Neural cell (in vitro differentiated cells): ENCODE measurements around the gene DISP3.

Source experiments
- CTCF ChIP-seq: fragments of 450-650 bp; IDR thresholded peaks from 2 replicates; pipeline ENCODE4 v1.5.1; 2014; ENCODE audit warnings: antibody characterized with exemption, mild to moderate bottlenecking, moderate library complexity; ENCODE audit not compliant: poor library complexity, severe bottlenecking
- EP300 ChIP-seq: fragments of 450-650 bp; conservative IDR thresholded peaks from 2 replicates; pipeline ENCODE4 v1.6.1; 2014; ENCODE audit warnings: antibody characterized with exemption, mild to moderate bottlenecking, moderate library complexity; ENCODE audit not compliant: poor library complexity, severe bottlenecking
- EZH2 ChIP-seq: fragments of 200-600, 300-800 bp; shearing (Covaris generic), sonication (generic); IDR thresholded peaks from 2 replicates; pipeline ENCODE4 v1.6.1; 2014; ENCODE audit warnings: antibody characterized with exemption, low read length, borderline replicate concordance, mild to moderate bottlenecking; ENCODE audit not compliant: insufficient read depth, poor library complexity, severe bottlenecking
- MXI1 ChIP-seq: fragments of 450-650 bp; conservative IDR thresholded peaks from 2 replicates; pipeline ENCODE4 v1.6.1; 2014; ENCODE audit warnings: antibody characterized with exemption, mild to moderate bottlenecking; ENCODE audit not compliant: poor library complexity, severe bottlenecking
- POLR2AphosphoS5 ChIP-seq: IDR thresholded peaks from 2 replicates; pipeline ENCODE4 v1.6.1; 2012
- SMC3 ChIP-seq: fragments of 450-650 bp; conservative IDR thresholded peaks from 2 replicates; pipeline ENCODE4 v1.6.1; 2014; ENCODE audit warnings: antibody characterized with exemption, mild to moderate bottlenecking, moderate library complexity; ENCODE audit not compliant: poor library complexity

GRCh38 chr1:11488201-11488770 lies 9.3 kb downstream of the DISP3 start:
- TF ChIP-seq SMC3 (no peak), CTCF (no peak), EZH2 (no peak), POLR2AphosphoS5 (no peak), MXI1 (no peak), EP300 (no peak)
